GM18499 (cell line): ENCODE measurements around the gene CACNA1C.
"Not testable (repeated sequence)": the region's sequence is repeated elsewhere in the genome, so short reads cannot be mapped to it uniquely, and the experiment has no call there.

Source experiments
- ATAC-seq: cut with Tn5 transposase; IDR thresholded peaks from one replicate; pipeline ENCODE4 v1.9.1; 2021; ENCODE audit warnings: moderate number of reproducible peaks; ENCODE audit not compliant: insufficient read depth, unreplicated experiment

The CACNA1C gene

DNA sequence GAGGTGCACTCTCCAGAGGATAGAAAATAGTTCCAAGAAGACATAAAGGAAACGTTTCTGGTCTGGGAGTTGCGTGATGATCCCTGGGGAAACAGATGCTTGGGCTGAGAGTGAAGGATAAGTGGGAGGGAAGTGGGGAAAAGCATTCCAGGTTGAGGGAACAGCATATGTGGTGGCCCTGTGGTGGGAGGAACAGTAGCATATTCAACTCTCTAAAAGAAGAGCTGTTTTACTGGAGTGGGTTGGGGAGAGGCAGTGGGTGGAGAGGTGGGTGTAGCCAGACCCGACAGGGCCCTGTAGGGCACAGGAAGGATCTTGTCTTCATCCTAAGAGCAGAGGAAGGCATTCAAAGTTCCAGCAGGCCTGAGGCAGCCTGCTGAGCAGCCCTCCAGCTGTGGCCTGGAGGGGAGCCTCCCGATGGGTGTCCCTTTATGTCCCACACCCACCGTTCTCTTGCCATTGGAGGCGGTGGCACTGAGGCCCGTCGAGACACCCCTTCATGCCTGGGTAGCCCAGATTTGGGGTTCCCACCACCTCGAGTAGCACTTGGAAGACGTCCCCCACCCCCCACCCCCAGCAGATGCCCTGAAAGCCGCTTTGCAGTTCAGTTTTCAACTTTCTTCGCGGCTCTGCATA is 431.5 kb downstream of the CACNA1C start:
- ATAC-seq = no peak

DNA sequence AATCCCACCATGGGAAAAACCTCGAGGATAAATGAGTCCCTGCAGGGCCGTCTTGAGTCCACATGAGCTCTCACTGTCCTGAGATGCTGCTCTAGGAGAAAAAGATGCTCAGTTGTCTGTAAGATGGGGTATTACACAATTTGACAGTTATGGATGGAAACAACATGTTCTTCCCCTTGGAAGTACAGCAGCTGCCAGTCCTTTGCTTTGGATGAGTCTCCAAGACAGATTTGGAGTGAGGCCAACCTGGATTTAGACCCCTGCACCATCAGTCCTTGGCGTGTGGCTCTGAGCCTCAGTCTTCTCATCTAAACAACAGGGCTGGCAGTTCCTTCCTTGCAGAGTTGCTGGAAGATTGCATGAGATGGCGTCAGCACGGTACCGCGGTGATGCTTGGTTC is 432.9 kb downstream of the CACNA1C start:
- no peak for ATAC-seq

DNA sequence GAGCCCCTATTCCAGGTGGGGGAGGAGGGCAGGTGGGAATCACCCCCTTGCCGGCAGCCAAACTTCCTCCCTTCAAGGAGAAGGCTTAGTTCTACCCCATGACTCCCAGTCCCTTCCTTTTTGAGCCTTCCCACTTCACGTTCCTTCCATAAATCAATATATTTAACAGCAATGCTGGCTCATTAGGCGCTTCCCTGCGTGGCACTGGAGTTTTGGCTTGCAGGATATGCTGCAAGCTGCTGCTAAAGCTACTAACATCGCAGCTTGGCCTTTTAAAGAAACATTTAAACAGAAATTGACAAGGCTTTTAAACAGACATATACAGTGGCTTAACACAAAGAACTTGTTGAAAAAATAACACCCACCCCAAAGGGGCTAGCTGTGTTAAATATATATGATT is 434.0 kb downstream of the CACNA1C start:
- ATAC-seq = no peak

DNA sequence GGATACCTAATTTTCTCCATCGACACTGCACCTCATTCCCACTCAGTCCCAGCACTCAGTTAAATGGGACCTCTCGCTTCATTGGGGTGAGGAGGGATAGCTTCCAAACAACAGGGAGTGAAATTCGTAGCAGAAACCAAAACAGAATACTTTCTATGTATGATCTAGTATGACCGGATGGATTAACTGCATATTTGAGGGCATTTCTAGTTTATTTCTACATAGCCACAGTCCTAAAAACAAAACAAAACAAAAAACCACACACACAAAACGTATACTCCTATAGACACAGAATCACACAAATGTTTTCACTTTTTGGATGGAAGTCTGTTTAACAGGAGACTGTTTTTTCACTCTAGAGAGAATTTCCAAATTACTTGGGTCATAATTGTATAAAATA is 434.5 kb downstream of the CACNA1C start:
- no peak for ATAC-seq

DNA sequence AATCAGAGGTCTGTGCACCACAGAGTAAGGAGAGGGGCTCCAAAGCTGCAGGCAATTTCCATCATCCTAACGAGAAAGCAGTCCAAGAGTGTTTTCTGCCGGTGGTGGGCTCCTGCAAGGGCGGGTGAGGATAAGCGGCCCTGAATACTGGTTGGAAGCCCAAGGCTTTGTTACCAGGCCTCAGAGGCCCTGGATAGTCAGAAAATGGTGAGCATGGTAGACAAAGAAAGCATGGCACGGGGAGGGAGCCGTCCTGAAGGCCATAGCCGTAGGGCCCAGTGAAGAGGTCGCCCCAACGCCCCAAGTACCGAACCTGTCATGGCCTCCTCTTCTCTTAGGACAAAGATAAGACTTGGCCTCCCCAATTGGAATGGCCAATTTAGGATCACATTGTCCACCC is 435.3 kb downstream of the CACNA1C start:
- no peak for ATAC-seq

DNA sequence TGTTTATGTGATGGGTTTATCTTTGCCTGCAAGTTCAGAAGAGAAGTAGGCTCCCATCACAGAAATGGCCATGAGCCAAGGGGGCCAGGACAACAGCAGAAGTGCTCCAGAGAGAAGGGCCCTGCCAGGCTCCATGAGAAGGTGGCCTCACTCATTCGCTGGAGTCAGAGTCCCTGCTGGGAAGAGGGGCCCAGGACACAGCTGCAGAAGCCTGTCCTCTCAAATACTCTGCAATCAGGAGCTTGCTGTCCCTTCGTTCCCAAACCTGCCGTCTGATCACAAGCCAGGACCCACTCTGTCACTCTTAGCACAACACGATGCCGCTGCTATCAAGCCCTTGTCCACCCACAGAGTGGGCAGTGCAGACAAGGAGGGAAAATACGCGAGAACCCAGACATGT is 435.8 kb downstream of the CACNA1C start:
- no peak for ATAC-seq

DNA sequence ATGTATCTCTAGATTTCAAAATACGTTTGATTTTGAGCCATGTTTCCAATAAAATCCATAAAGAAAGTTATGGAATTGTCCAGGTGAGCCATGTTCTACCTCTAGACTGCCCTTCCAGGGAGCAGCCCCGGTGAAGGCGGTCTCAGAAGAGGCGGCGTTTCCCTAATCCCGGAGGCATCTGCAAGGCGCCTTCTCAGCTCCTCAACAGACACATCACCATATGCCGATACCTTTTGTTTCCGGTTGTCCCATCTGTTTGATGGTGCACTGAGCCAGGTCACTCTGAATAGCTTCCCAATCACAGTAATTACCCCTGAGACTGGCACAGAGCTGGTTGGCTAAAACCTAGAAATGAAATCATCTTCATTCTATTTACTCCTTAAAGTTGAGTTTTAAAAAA is 436.5 kb downstream of the CACNA1C start:
- ATAC-seq = no peak

DNA sequence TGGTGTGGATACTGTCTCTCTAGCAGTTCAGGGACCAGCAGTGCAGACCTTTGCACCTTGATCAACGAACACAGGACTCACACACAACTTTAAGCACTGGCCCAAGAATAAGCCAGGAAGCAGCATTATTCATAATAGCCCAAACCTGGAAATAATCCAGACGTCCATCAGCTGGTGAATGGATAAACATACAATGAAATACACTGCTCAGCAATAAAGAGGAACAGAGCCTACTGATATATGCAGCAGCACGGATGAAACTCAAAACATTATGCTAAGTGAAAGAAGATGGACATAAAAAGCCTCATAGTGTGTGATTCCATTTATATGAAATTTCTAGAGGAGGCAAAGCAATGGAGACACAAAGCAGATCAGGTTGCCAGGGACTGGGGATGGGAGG is 438.0 kb downstream of the CACNA1C start:
- no peak for ATAC-seq

DNA sequence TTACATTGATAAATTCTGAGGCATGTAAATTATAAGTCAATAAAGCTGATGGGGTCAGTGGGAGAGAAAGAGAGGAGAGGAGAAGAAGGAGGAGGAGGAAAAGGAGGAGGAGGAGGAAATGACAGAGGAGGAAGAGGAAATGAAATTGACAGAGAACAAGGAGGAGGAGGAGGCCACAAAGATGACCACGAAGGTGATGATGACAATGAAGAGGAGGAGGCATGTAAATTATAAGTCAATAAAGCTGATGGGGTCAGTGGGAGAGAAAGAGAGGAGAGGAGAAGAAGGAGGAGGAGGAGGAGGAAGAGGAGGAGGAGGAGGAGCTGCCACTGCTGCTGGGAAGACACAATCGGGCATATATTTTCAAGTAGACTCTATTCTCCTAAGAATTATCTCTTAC is 438.6 kb downstream of the CACNA1C start:
- ATAC-seq = not testable (repeated sequence)

DNA sequence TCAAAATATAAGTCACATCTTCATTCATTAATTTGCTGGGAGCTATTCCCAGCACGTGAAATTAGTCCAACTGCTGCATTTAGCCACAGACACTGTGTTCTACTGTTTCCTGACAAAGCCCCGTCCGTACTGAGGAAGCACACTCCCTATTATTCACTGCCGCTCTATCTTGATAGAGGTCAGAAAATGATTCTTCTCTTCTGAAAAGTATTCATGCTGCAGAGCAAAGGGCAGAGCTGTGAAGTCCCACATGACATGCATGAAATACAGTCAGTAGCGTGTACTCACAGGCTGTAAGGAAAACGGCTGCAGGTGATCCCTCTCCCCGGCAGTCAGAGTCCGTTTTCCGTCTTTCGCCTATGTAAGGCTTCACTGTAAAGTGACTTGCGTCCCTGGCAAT is 439.4 kb downstream of the CACNA1C start:
- no peak for ATAC-seq

DNA sequence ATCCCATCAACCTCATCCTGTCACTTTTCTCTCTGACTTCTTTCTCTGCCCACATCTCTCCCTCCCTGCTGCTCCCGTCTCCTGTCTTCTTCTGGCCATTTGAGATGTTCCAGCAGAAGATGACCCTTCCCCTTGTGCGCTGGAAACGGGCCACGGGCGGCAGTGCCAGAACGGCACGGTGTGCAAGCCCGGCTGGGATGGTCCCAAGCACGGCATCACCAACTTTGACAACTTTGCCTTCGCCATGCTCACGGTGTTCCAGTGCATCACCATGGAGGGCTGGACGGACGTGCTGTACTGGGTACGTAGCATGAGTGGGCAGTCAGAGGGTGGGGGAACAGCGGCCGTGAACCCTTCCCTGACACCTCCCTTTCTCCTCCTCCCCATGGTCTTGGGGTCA is 440.3 kb downstream of the CACNA1C start:
- no peak for ATAC-seq

DNA sequence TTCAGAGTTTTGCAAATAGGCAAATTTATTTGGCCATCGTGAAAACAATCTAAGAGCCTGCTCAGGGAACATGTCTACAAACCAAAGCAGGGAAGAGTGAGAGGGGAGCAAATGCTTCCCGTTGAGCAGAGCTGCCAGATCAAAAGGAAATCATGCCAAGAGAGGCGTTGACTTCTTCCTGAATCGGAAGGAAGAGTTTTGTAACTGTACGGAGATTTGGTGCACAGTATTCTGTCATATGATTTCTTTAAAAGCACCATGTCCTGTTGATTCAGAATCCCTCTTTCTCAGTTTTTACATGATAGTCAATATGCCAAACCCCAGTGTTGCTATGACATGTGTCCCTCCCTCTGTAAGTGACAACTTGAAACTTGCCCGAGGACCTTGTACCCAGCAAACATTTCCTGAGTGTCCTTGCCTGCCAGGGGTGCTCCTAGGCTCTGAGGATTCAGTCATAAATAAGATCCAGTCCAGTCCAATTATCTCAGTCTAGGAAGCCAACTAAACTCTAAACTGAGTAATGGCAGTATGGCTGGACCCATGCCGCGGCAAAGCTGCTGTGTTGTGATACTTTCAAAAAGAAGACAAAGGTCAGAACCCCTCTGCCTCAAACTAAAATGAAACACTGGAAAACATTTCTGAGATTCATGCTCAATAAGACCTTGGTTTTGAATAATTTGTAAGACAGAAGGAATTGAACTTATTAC is 441.9 kb downstream of the CACNA1C start:
- ATAC-seq = no peak

DNA sequence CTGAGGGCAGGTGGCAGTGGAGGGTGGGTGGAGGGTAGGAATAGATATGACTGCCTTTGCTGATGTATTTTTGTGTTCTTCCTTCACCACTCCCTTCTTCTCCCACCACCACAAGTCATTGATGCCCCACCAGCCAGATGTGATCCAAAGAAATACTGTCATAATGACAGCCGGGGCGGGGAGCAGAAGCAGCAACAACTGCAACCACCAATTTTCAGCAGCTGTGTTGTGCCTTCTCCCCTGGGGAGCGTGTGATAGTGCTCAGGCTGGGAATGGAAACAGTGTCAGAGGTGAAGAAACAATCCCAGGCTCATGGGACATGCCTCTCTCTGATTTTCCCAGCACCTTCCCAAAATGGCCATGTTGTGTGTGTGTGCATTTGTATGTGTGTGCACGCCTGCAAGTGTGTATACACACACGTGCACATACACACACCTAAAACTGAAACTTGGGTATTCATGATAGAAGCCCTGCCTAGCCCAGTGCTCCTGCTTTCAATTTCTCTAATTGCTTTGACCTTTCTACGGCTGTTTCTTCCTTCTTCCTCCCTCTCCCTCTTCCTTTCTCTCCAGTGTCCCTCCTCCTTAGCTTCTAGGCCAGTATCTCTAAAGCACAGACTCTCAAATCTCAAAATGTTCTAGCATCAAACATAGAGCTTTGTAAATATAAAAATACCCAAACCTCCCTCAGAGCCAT is 442.8 kb downstream of the CACNA1C start:
- no peak for ATAC-seq

DNA sequence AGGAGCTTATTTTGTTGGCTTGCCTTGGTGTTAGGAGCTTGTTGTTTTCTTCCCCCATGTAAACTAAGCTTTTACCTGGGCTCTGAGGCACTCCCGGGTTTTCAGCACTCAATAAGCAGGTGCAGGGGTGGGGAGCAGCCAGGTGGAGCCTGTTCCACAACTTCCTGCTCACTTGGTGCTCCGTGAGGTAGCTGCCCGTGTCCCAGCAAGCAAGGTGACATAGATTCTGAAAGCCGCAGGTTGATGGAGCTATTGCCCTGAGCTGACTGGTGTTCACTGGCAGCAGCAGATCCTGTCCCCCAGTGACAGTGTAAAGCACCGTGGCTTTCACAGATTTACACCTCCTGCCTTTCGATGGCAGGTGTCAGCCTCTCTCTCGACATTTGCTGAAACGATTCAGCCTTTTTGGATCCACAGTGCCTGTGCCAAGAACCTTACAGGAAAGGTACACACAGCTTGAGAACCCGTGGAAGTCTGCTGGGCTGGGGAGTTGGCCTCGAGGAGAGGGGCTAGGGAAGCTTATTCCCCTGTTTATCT is 446.2 kb downstream of the CACNA1C start:
- ATAC-seq = no peak

DNA sequence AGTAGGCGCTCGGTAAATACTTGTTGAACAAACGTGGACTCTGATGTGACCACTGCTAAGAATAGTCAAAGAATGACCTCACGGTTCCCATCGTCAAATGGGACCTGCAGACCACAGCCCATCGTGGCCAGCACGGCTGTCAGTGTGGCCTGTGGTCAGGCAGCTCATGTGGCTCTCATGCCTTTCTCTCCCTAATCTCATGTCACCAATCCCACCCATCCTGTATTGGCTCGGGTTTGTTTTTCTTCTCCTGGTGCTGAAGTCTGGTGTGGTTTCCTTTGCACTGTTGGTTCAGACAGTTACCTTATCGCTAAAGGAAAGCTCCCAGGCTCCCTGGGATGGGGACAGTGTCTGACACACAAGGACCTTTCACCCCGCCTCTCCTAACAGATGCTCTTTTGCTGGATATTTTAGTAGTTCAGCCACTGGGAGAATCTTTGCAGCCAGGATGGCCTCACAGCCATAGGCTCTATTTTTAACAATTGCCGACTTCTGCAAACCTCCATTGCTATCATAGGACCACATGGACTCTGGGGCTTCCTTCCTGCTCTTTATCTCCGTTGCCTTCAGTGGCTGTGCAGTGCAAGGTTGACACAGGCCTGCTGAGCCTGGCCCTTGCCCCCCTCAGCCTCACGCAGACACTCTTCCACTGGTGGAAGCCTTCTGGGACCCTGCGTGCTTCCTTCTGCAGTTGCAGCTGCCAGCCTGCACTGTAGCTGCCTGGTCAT is 448.8 kb downstream of the CACNA1C start:
- no peak for ATAC-seq

DNA sequence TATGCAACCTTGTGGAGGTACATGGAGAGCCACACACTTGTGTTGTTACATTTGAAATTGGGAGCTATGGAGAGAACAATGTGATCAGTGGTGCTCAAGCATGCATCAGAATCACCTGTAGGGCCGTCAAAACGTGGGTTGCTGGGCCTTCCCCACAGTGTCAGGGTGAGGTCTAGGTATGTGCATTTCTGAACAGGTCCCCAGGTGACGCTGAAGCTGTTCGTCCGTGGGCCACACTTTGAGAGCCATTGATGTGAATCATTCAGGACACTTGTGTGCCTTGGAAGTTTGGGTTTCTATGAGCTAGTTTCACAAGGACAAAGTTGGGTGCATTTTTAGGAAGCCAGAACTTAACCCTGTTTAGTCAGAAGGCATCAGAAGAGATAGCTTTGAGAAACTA is 450.2 kb downstream of the CACNA1C start:
- no peak for ATAC-seq

DNA sequence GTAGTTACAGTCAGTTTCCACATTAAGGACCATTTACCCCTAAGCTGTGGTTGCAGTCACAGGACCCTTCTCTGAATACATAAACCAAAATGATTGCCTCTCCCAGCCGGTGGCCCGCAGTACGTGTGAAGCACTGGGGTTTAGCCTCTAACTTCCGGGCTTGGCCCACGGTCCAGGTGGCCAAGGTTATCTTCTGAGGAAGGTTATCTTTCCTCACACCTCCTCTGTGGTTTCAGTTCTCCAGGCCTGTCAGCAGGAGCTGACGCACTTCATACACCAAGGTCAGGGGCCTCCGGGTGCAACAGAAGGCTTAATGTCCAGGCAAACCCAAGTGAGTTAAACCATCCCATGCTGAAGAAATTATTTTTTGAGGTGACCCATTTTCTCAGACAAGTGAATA is 451.0 kb downstream of the CACNA1C start:
- ATAC-seq = no peak

DNA sequence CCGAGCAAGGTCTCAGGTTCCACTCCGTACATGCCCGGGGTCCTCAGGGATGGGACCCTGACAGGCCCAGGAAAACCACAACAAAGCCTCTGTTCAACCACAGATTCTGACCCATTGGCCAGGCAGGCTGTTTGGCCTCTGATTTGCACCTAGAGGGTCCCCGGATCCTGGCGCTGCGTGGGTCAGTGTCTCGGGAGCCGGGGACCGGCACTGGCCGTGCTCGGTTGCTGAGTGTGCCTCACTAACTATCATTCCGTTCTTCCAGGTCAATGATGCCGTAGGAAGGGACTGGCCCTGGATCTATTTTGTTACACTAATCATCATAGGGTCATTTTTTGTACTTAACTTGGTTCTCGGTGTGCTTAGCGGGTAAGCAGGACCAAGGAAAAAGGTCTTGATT is 451.8 kb downstream of the CACNA1C start:
- no peak for ATAC-seq

DNA sequence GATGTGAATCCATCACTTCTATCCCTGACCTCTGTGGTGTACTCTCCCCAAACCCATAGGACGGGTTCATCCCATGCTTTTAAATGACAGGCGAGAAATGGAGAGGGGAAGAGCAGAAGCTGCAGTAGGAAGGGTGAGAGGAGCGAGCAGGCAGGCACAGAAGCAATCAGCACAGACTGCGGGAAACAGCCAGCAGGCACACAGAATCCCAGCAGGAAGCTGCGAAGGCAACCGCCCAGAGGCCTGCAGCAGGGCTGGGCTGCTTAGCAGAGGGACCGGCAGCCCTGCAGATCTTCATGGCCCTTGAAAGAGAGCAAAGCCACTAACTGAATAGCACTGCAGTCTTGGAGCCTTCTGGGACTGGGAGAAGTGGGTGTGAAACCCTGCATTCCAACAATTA is 455.0 kb downstream of the CACNA1C start:
- no peak for ATAC-seq

DNA sequence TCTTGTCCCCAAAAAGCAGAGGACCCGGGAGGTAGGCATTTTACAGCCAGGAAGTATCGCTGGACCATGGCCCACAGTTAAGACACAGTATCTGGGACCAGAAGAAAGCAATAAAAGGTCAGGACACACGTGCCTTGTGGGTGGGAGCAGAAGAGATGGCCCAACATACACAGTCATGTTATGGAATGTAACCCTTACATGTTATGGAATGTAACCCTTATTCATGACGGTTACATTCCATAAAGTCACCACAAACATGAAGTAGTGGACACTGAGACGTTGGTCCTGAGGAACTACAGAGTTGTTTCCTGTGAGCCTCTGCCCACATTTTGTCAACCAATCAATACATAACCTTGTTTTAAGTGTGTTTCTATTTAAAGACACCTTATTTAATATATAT is 456.4 kb downstream of the CACNA1C start:
- ATAC-seq = no peak

DNA sequence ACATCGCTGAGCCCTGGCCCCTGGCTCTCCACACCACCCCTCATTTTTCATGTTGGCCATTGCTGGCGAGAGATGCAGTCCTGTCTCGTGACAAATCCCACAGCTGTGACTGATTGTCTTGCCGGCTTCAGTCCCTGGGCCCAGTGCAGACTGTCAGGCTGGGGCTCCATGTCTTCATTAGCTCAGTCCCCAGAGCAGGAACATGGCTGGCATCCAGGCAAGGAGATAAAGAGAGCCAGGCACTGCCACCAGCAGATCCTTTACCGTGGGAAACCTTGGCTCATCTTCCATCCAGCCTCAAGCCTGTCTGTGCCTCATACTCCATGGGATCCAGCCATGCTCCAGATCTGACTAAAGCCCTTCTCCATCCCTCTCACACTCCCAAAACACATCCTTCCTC is 457.3 kb downstream of the CACNA1C start:
- ATAC-seq = no peak
